ENCODE measurements around the gene DHRSX. TPM values are rescaled to one million over a fixed set of nuclear protein-coding genes. Genes with fewer than 3 reads are reported as not detected.

DHRSX gene
- total and polyA plus RNA-seq, 2 donors (not counting 3 experiments of a cell fraction or from before 2014, with no cell fraction given), result 27.1 to 37.7 TPM

DNA sequence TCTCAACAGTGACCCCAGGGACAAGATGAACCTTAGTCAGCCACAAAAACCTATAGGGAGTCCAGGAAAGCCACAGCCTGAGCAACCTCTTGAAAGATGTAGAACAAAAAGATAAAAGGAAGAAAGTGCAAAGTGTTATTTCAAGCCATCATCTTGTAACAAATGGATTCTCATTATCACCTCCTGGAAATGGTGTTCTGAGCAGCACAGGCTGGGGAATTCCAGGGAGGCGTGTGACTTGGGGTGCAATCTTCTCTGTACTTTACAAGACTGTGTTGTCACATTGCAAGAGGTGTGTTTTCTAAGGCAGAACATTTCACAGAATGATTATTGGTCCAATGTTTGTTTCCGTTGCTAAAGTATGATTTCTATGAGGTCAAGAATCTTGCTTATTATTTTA, 214.0 kb downstream of the DHRSX start:
- Histone ChIP-seq H3K36me3 (ENCODE audit: control insufficient read depth in 2 of 2, extremely low read depth in 1 of 2, insufficient read depth in 2 of 2, low read length in 2 of 2) (peaks cover 0 to 3% of the 10 kb centered on the region in 2 experiments), H3K9me3 (replicated peaks; ENCODE audit: control insufficient read depth, insufficient read depth, low read length) (no peaks in the 10 kb centered on the region), H2AFZ (ENCODE audit: low read depth, low read length) (no peak overlapping the region), H3K9ac (replicated peaks; ENCODE audit: extremely low read depth, insufficient read depth, low read length) (no peak overlapping the region), H3K27ac (ENCODE audit: insufficient read depth, low read depth, low read length) (no peak overlapping the region), H3K79me2 (ENCODE audit: control insufficient read depth, insufficient read depth, low read length) (no peaks in the 10 kb centered on the region), H3K9me1 (replicated peaks; ENCODE audit: control insufficient read depth, extremely low read depth, insufficient read depth, low read length) (no peaks in the 10 kb centered on the region), H3K4me2 (ENCODE audit: insufficient read depth, low read length) (no peak overlapping the region), H3K4me3 (replicated peaks in 1 of 3; ENCODE audit: insufficient read depth in 1 of 3, low read depth in 1 of 3, low read length in 3 of 3) (no peak overlapping the region), H4K20me1 (replicated peaks; ENCODE audit: control insufficient read depth, extremely low read depth, insufficient read depth, low read length) (no peaks in the 10 kb centered on the region), H3K4me1 (ENCODE audit: control insufficient read depth, extremely low read depth, insufficient read depth, low read length) (no peaks in the 10 kb centered on the region), H3K27me3 (ENCODE audit: control insufficient read depth in 2 of 2, insufficient read depth in 2 of 2, low read length in 2 of 2) (no peaks in the 10 kb centered on the region)
- dilution Hi-C loops (cut with MboI; ENCODE audit: extremely low pct_ligation_motif_present, low sequenced_read_pairs) (no loop called here), intact Hi-C loops (cut with micrococcal nuclease) (no loop called here)
- DNase-seq (ENCODE audit: low read depth, low spot score) (no peak), FAIRE-seq (no peak)
- TF ChIP-seq MAX (IDR thresholded peaks at IDR 0.05; ENCODE audit: insufficient read depth, insufficient read length) (no peak), POLR2AphosphoS5 (IDR thresholded peaks at IDR 0.05; ENCODE audit: insufficient read depth, low read depth, low read length) (no peak), MYC (IDR thresholded peaks at IDR 0.05; ENCODE audit: low read depth, low read length) (no peak), EZH2 (IDR thresholded peaks at IDR 0.05; ENCODE audit: borderline replicate concordance, low read depth, low read length, severe bottlenecking) (no peak), POLR2A (IDR thresholded peaks at IDR 0.05; ENCODE audit: low read depth, low read length) (no peak), FOS (IDR thresholded peaks at IDR 0.05; ENCODE audit: borderline replicate concordance, insufficient read depth, low read length) (no peak), GATA2 (IDR thresholded peaks at IDR 0.05; ENCODE audit: insufficient read depth, insufficient read length, low read depth, low read length) (no peak), JUN (IDR thresholded peaks at IDR 0.05; ENCODE audit: borderline replicate concordance, insufficient read depth, insufficient read length, low read depth) (no peak)
- TF ChIP-seq, protein P1, sequence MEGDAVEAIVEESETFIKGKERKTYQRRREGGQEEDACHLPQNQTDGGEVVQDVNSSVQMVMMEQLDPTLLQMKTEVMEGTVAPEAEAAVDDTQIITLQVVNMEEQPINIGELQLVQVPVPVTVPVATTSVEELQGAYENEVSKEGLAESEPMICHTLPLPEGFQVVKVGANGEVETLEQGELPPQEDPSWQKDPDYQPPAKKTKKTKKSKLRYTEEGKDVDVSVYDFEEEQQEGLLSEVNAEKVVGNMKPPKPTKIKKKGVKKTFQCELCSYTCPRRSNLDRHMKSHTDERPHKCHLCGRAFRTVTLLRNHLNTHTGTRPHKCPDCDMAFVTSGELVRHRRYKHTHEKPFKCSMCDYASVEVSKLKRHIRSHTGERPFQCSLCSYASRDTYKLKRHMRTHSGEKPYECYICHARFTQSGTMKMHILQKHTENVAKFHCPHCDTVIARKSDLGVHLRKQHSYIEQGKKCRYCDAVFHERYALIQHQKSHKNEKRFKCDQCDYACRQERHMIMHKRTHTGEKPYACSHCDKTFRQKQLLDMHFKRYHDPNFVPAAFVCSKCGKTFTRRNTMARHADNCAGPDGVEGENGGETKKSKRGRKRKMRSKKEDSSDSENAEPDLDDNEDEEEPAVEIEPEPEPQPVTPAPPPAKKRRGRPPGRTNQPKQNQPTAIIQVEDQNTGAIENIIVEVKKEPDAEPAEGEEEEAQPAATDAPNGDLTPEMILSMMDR (IDR thresholded peaks at IDR 0.05; ENCODE audit: extremely low read depth in 1 of 2, insufficient read depth in 1 of 2, low read depth in 1 of 2, low read length in 2 of 2), result no peak
- ChIA-PET CTCF (no interaction called here), POLR2A (no interaction called here)
- BruUV-seq (replicated peaks), result no TSS peak

Measured in endothelial cell of umbilical vein (primary cell).